ENCODE results near the gene ADARB2.
"Not testable (repeated sequence)": the region's sequence is repeated elsewhere in the genome, so short reads cannot be mapped to it uniquely, and the experiment has no call there.

The ADARB2 gene

GRCh38 chr10:1737222-1738061 is at the start of gene ADARB2:
Gene ADARB2, minus strand, starts transcription at chr10:1737525.
- peak; percentile 65 to 72 for DNase-seq

DNA sequence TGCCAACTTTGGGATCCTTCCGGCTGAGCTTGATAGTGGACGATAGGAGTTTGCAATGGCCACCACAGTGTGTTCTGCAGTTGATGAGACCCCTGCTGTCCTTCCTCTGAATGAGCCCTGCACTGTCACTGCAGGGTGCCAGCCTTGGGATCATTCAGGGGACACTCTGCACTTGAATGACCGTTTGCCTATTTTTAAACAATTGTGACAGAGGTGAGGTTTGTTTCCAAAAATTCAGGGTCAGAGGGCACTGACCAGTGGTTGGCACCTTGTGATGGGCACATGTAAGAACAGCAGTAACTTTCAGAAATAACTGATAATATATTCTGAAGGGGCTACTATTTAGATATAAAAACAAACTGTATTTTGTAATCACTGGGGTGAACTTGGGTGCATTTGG is 48.5 kb upstream of the ADARB2 start:
- DNase-seq, result no peak

DNA sequence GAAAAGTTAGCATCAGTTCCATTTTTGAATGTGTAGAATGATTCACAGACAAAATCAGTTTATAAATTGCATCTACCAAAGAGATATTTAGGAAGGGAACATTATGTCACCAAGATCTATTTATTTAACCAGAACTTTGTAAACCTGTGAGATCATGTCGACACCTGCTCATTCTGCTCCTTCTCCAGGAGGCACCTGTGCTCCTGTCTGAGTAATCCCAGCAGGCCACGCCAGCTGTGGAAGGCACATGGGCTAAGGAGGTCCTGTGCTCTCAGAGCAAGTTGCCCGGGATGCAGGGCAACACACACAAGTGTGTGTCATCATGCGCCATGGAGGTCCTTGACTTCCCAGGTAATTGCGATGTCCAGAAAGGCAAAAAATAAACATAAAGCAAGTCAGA is 45.5 kb upstream of the ADARB2 start:
- no peak for DNase-seq

DNA sequence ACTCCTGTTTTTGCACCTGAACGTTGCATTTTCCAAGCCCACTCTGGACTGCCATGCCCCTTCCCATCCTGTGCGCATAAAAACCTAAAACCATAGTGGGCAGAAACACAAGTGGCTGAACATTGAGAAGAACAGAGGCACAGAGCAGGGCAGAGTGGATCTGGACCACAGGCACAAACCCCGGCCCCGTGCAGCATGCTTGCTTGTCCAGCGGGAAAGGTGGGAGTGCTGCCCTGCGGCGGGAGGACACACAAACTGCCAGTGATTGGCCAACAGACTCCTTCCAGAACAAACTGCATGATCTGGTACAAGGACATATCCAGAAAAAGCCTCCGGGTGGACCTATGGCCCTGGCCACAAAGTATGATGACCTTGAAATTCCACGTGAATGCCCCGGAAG is 42.5 kb upstream of the ADARB2 start:
- DNase-seq, result no peak

- DNase-seq, result no peak
Observed at GRCh38 chr10:1778375-1778969, 41.1 kb upstream of the ADARB2 start.

- no peak for DNase-seq
Observed at GRCh38 chr10:1776127-1776662, 38.9 kb upstream of the ADARB2 start.

- no peak for DNase-seq
Observed at GRCh38 chr10:1774796-1775195, 37.5 kb upstream of the ADARB2 start.

GRCh38 chr10:1773204-1773603 is 35.9 kb upstream of the ADARB2 start:
- not testable (repeated sequence) for DNase-seq

GRCh38 chr10:1766049-1766448 is 28.7 kb upstream of the ADARB2 start:
- no peak for DNase-seq

DNA sequence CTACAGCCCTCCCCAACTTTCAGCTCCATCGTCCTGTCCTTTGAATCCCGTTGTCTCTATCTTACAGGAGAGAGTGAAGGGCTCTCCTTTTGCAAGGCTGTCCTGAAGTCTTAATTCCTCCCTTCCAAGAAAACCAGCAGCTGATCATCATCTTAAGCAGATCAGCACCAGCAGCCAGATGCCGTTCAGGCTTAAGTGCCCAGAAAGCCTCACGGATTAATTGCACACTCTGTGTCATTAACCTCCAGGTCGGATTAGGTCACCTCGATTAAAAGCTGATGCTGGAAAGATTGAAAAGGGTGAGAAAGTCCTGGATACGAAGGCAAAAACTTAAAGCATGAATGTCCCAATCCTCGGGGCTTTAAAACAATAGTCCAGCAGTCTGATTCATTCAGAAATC is 24.8 kb upstream of the ADARB2 start:
- no peak for DNase-seq

DNA sequence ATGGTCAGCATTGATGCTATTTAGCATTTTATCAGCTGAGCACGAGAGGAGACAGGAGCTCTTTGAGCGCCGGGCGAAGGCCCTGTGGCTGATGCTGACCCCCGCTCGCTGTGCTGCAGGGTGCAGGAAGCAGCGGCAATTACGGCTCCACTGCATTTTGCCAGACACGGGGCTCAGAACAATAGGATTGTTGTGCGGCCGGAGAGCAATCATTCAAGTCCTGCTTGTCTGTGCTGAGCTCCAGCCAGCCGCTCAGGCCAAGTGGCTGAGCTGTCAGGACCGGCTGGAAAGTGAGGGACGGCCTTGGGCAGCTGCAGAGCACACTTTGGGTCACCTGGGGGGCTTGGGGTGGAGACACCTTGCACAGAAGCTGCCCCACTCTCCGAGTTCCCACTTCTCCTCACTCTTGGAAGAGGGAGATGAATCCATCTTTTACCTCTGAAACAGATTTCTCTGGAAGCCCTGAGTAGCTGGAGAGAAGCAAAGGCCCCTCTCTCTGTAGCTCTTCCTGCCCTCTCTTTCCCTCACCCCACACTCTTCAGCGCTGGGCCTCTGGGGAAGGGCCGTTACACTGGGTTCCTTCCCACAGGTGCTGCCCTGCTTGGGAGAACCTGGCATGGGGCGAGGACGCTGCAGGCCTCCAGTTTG is 17.3 kb upstream of the ADARB2 start:
- peak; percentile 69 to 79 for DNase-seq

GRCh38 chr10:1752153-1752552 is 14.8 kb upstream of the ADARB2 start:
- no peak for DNase-seq

GRCh38 chr10:1747590-1748157 is 10.3 kb upstream of the ADARB2 start:
- no peak for DNase-seq

GRCh38 chr10:1746796-1747195 is 9.5 kb upstream of the ADARB2 start:
- DNase-seq, result no peak

- no peak for DNase-seq
Observed at GRCh38 chr10:1745780-1746456, 8.6 kb upstream of the ADARB2 start.

DNA sequence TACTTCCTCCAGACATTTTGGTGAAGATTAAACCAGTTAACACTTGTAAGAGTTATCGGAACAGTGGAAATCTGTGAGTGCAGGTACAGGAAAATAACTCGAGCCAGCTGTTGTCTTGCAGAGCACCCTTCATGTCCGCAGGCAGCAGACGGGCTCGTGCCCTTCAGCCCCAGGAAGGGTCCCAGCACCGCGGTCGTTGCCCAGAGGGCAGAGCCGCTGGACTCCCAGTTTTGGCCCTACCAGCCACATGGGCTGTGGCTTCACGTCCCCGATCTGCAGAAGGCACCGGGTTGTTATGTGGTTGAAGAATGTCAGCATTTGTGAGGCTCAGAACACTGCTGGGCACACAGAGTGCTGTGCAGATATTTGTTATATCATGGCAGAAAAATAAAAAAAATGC is 7.2 kb upstream of the ADARB2 start:
- no peak for DNase-seq

DNA sequence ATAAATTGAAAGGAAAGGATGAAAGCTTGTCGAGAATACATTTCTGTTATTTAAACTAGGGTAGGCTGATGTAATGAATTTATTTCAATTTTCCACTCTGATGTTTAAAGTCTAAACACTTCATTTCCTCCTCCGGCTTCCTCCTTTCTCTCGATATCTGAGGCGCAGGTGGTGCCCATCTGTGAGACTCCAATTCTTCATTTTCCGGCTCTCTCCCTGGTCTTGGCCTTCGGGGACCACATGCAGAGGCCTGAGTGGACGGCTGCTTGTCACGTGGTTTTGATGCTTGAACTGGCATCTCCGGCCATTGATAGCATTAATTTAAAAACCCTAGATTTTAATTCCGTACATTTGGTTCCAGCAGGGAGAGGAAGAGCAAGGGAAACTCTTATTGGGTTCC is 5.8 kb upstream of the ADARB2 start:
- no peak for DNase-seq

DNA sequence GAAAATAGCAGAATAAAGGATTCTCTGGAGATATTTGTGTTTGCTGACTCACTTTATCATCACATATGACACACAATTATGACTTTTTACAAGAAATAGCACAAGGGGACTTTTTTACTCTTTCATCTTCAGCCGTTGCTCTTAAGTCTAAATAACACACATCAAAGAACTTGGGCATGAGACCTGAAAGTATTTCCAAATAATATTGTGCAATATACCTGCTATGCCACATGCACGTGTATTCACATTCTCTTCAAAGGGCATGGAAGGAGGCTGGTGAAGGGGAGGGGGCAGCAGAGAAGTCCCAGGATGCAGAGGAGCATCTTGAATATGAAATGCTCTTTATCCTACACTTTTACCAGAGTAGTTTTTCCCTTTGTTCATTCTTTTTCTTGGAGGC is 4.1 kb upstream of the ADARB2 start:
- DNase-seq, result no peak

- peak; percentile 36 to 54 for DNase-seq
Observed at GRCh38 chr10:1739751-1740150, 2.4 kb upstream of the ADARB2 start.

- DNase-seq, result no peak
Observed at GRCh38 chr10:1738950-1739349, 1.6 kb upstream of the ADARB2 start.

GRCh38 chr10:1736972-1737221 is 428 bp downstream of the ADARB2 start:
- no peak for DNase-seq

DNA sequence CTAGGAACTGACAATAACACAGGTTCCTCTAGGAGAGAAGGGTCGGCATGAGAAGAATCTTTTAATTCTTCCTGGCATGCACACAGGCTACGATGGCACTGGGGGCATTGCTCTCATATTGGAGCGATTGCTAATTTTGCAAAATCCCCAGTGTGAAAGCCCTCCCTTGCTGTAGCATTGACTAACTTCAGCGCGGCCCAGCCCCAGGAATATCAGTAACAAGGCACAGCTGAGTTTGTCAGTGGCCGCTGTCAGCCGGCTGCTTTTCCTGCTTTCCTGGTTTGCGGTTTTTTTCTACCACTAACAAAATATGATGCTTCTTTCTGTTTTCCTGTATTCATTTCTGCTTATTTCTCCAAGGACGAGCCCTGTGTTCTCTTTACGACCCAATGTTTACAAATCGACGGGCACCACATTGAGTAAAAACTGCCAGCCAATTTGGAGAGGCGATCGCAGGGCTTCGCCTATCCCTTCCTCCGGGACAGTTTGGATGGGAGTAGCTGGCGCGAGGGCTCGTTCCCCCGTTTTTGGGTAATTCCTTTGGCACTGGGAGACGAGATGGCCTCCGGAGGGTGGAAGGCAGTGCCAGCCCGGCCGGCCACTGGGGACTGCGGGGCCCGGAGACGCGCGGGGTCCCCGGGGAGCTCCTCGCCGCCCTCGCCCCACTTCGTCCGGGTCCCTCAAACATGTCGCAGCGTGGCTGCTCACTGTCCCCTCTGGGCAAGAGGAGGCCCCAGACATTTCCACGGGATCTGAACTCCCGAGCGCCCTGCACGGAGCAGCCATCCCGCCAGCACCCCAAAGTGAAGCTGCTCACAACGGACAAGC is 967 bp downstream of the ADARB2 start:
- DNase-seq, result no peak

Data from hippocampal formation (tissue), 2 donors.